ENCODE data around the gene OR2A5. TPM values are rescaled to one million over a fixed set of nuclear protein-coding genes. Genes with fewer than 3 reads are reported as not detected.
"Not testable (repeated sequence)": the region's sequence is repeated elsewhere in the genome, so short reads cannot be mapped to it uniquely, and the experiment has no call there.

Gene OR2A5
- total RNA-seq, 1 donor from 2014 or later, result not detected

- TF ChIP-seq POLR2AphosphoS5 (IDR thresholded peaks at IDR 0.05; ENCODE audit: insufficient read depth in 1 of 2, low read depth in 1 of 2) (no peak), POLR2A (IDR thresholded peaks at IDR 0.05) (no peak), CTCF (IDR thresholded peaks at IDR 0.05) (no peak)
- Histone ChIP-seq H3K36me3 (no peaks in the 10 kb centered on the region), H3K9me3 (no peaks in the 10 kb centered on the region), H3K4me3 (no peak overlapping the region), H3K27ac (no peak overlapping the region), H3K27me3 (no peaks in the 10 kb centered on the region), H3K4me1 (no peaks in the 10 kb centered on the region)
- intact Hi-C loops (cut with DNase I), result no loop called here
- DNase-seq (ENCODE audit: extremely low spot score in 2 of 2), result no peak
These were observed 743 bp downstream of the OR2A5 start for GRCh38 chr7:144049491-144049890.

DNA sequence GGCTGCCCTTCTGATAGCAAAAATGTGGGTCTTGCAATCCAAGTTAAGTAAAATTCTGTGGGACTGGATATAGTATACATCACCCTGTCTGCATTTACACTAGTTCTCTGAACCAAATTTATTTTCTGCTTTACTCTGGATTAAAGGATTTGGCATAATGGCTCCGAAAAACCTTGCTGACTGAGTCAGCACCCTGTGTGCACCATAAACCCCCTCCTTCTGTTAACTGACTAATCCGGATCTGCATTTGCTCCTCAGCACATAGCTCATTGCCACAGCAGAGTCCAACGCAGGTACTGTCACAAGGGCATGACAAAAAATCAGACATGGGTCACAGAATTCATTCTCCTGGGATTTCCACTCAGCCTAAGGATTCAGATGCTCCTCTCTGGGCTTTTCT is 1.3 kb downstream of the OR2A5 start:
- no peak overlapping the region for H3K4me3 ChIP-seq
- TF ChIP-seq POLR2AphosphoS5 (IDR thresholded peaks at IDR 0.05; ENCODE audit: insufficient read depth in 1 of 2, low read depth in 1 of 2), result no peak
- TF ChIP-seq CTCF (IDR thresholded peaks at IDR 0.05), result no peak
- TF ChIP-seq POLR2A (IDR thresholded peaks at IDR 0.05), result no peak
- no peaks in the 10 kb centered on the region for H3K36me3 ChIP-seq
- H3K9me3 ChIP-seq, result no peaks in the 10 kb centered on the region
- no peaks in the 10 kb centered on the region for H3K27me3 ChIP-seq
- H3K27ac ChIP-seq, result no peak overlapping the region
- no peak for DNase-seq (ENCODE audit: extremely low spot score in 2 of 2)
- H3K4me1 ChIP-seq, result no peaks in the 10 kb centered on the region
- intact Hi-C loops (cut with DNase I), result no loop called here

DNA sequence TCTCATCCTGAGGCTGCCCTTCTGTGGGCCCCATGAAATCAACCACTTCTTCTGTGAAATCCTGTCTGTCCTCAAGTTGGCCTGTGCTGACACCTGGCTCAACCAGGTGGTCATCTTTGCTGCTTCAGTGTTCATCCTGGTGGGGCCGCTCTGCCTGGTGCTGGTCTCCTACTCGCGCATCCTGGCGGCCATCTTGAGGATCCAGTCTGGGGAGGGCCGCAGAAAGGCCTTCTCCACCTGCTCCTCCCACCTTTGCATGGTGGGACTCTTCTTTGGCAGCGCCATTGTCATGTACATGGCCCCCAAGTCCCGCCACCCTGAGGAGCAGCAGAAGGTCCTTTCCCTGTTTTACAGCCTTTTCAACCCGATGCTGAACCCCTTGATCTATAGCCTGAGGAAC is 2.1 kb downstream of the OR2A5 start:
- H3K27me3 ChIP-seq; H3K36me3 ChIP-seq; DNase-seq (ENCODE audit: extremely low spot score in 2 of 2); H3K4me1 ChIP-seq; H3K4me3 ChIP-seq; H3K9me3 ChIP-seq; intact Hi-C loops (cut with DNase I); H3K27ac ChIP-seq: not testable (repeated sequence)

DNA sequence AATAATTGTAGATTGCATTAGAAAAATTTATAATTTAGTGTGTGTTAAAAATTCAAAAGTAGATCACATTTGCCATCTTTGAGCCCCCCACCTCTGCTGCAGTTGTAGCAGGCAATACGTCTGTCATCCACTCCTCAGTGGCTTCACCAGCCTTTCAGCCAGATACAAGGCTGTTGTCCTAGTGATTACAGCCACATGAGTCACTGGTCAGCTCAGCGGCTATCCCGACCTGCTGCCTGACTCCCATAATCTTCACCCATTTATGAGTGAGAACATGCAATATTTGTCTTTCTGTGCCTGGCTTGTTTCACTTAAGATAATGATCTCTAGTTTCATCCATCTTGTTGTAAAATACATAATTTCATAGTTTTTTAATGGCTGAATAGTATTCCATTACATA is 9.2 kb downstream of the OR2A5 start:
- TF ChIP-seq CTCF (IDR thresholded peaks at IDR 0.05) (no peak), POLR2AphosphoS5 (IDR thresholded peaks at IDR 0.05; ENCODE audit: insufficient read depth in 1 of 2, low read depth in 1 of 2) (no peak), POLR2A (IDR thresholded peaks at IDR 0.05) (no peak)
- Histone ChIP-seq H3K4me1 (no peaks in the 10 kb centered on the region), H3K9me3 (no peaks in the 10 kb centered on the region), H3K27ac (no peak overlapping the region), H3K36me3 (no peaks in the 10 kb centered on the region), H3K27me3 (no peaks in the 10 kb centered on the region), H3K4me3 (no peak overlapping the region)
- DNase-seq (ENCODE audit: extremely low spot score in 2 of 2), result no peak
- intact Hi-C loops (cut with DNase I), result no loop called here

DNA sequence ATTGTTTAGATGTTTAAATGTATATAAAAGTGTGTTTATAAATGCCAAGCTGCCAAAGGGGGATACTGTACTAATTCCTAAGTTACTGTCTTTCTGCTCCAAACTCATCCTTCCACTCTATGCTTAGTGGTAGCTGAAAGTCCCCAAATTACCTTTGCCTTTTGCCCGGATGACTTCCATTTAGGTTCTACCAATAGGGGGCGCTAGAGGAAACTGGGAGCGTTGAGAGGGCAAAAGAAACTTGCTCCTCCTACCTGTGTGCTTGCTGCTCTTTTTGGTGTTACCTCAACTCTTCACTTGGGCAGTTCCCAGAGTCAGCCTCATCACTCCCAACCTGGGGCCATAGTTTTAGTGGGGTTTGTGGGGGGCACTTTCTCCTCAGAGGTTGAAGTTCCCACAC is 15.0 kb downstream of the OR2A5 start:
- H3K9me3 ChIP-seq, result no peaks in the 10 kb centered on the region
- no peak overlapping the region for H3K4me3 ChIP-seq
- H3K4me1 ChIP-seq, result no peaks in the 10 kb centered on the region
- no peak for DNase-seq (ENCODE audit: extremely low spot score in 2 of 2)
- TF ChIP-seq POLR2AphosphoS5 (IDR thresholded peaks at IDR 0.05; ENCODE audit: insufficient read depth in 1 of 2, low read depth in 1 of 2) (no peak), POLR2A (IDR thresholded peaks at IDR 0.05) (no peak), CTCF (IDR thresholded peaks at IDR 0.05) (no peak)
- no peaks in the 10 kb centered on the region for H3K27me3 ChIP-seq
- no peaks in the 10 kb centered on the region for H3K36me3 ChIP-seq
- H3K27ac ChIP-seq, result no peak overlapping the region
- intact Hi-C loops (cut with DNase I), result no loop called here

DNA sequence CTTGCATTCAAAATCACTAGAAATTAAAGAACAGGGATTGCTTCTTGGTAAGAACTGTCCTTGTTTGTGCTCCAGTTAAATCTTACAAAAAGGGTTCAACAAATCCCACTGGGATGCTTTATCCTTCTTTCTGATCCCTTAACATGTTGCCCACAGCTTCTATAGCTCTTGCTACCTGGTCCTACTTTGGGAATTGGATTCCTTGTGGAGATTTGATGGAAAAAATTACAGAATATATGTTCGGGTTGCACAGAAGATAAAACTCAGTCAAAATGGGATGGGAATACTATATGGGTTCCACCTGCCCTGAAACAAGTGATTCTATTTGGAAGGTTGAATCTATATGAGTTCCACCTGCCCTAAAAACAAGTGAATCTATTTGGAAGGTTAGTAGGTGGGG is 20.8 kb downstream of the OR2A5 start, which contains the start of gene OR2A25:
OR2A25 (plus strand) TSS at position 301 of the 400 bp plus-strand sequence. CDS start 4,409 bp downstream, outside the sequence.
- no peak within 1 kb of the TSS for H3K4me3 ChIP-seq
- no peak for TF ChIP-seq POLR2AphosphoS5 (IDR thresholded peaks at IDR 0.05; ENCODE audit: insufficient read depth in 1 of 2, low read depth in 1 of 2)
- intact Hi-C loops (cut with DNase I), result no loop called here
- H3K27ac ChIP-seq, result no peak within 1 kb of the TSS
- H3K27me3 ChIP-seq, result no peaks in the 10 kb centered on the region
- H3K36me3 ChIP-seq, result no peaks in the 10 kb centered on the region
- H3K9me3 ChIP-seq, result no peaks in the 10 kb centered on the region
- H3K4me1 ChIP-seq, result no peaks in the 10 kb centered on the region
- no peak for DNase-seq (ENCODE audit: extremely low spot score in 2 of 2)

All from vagina (tissue), 2 donors.